Suppressor macrophage (primary cell): ENCODE data around the gene EPSTI1.
"Not testable (repeated sequence)": the region's sequence is repeated elsewhere in the genome, so short reads cannot be mapped to it uniquely, and the experiment has no call there.

Source experiments
- DNase-seq, 4 experiments: peaks; one replicate each; pipeline ENCODE4 v3.0.0-alpha.2; 2020 to 2022
- total RNA-seq, 17 experiments: gene quantifications; one replicate each; lab custom pipeline; 2026; ENCODE audit warnings: mixed read lengths in 6 of 17, inconsistent platforms in 3 of 17; lab: John Stamatoyannopoulos, UW

Gene EPSTI1, protein sequence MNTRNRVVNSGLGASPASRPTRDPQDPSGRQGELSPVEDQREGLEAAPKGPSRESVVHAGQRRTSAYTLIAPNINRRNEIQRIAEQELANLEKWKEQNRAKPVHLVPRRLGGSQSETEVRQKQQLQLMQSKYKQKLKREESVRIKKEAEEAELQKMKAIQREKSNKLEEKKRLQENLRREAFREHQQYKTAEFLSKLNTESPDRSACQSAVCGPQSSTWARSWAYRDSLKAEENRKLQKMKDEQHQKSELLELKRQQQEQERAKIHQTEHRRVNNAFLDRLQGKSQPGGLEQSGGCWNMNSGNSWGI
- 6.9 to 526 (median 23.0) reads per million in 17 experiments for total RNA-seq

DNA sequence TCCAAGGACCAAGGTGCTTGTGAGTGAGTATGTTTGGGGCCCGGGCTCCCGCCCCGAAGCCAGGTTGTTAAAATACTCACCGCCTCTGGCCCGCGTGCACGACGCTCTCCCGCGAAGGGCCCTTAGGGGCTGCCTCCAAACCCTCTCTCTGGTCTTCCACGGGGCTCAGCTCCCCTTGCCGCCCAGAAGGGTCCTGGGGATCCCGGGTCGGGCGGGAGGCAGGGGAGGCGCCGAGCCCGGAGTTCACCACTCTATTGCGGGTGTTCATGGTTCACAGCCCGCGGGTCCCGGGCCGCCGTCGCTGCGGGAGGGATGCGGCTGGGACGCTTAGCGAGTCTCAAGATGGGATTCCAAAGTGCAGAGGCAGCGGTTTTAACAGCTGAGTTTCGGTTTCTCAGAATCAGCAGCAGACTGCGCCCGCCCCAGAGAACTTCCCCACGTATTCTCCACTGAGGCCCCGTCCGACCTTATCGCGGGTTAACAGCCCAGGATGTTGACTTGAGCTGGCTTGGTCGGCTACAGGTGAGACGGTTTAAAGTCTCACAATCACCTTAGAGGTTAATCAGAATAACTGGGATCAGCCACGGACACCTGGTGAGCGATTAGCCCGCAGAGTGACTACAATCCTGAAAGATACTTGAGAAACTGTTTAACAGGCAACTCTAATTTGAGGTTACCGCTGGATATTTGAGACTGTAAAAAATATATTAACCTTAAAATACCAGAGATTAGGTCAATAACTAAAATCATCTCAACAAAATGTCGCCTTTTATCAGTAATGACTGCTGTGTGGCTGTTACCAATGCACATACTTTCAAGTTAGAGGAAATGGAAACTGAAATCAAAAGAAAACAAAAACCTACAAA lies at the start of gene EPSTI1:
EPSTI1 (minus strand) TSS at position 344 of the 866 bp plus-strand sequence; CDS start at position 268, 76 bp downstream.
- peak; percentile 75 to 86 (median 82) for DNase-seq

DNA sequence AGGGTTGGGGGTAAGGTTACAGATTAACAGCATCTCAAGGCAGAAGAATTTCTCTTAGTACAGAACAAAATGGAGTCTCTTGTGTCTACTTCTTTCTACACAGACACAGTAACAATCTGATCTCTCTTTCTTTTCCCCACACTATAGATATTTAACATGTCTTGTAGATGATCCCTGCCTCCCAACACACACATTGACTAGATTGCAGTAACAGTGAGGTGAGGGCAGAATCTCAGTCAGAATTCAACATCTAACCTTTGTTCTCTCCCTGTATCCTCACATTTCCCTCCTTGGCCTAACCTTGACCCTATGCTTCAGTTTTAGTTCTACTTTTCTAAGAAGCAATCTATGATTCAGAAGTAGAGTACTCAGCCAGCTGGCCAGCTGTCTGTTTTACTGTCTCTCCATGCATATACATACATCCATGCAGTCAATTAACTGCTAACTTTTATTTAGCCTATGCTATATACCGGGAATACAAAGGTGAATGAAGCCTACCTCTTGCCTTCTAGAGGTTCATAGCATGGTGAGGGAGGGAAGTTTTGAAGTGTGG lies 49.4 kb upstream of the EPSTI1 start:
- no peak for DNase-seq

DNA sequence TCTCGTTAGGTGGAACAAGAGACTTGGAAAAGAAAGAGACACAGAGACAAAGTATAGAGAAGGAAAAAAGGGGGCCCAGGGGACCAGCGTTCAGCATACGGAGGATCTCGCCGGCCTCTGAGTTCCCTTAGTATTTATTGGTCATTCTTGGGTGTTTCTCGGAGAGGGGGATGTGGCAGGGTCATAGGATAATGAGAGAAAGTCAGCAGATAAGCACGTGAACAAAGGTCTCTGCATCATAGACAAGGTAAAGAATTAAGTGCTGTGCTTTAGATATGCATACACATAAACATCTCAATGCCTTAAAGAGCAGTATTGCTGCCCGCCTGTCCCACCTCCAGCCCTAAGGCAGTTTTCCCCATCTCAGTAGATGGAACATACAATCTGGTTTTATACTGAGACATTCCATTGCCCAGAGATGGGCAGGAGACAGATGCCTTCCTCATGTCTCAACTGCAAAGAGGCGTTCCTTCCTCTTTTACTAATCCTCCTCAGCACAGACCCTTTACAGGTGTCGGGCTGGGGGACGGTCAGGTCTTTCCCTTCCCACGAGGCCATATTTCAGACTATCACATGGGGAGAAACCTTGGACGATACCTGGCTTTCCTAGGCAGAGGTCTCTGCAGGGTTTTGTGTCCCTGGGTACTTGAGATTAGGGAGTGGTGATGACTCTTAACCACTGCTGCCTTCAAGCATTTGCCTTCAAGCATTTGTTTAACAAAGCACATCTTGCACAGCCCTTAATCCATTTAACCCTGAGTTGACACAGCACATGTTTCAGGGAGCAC lies 48.7 kb upstream of the EPSTI1 start:
- DNase-seq, result not testable (repeated sequence)

GRCh38 chr13:43039966-43040365 lies 47.9 kb upstream of the EPSTI1 start:
- no peak for DNase-seq

GRCh38 chr13:43036351-43037250 lies 44.6 kb upstream of the EPSTI1 start:
- DNase-seq, result no peak

DNA sequence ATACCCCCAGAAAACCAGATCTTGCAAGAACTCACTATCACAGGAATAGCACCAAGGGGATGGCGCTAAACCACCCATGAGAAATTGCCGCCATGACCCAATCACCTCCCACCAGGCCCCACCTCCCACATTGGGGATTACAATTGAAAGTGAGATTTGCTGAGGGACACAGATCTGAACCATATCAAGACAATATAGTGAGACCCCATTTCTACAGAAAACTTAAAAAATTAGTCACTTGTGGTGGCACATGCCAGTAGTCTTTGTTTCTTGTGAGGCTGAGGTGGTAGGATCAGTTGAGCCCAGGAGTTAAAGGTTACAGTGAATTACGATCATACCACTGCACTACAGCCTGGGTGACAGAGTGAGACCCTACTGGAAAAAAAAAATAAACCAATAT lies 41.0 kb upstream of the EPSTI1 start:
- no peak for DNase-seq

DNA sequence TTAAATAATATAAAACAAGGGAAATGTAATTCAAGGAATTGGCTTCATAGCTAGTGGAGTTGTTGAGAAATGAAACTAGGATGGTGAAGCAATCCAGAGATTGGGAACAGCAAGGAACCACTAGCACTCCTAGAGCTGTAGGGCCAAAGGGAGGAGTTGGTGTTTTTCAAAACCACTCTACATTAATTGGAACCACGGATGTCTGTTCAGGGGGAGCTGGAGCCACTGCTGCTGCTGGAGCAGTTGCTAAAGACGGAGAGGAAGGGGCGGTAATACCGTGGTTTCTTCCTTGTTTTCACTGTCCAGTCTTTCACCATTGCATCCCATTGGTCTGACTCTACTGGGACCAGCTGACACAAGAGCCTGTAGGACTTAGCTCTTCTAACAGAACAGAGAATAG lies 39.8 kb upstream of the EPSTI1 start:
- peak in 1 of 4 experiments; percentile 12 for DNase-seq

DNA sequence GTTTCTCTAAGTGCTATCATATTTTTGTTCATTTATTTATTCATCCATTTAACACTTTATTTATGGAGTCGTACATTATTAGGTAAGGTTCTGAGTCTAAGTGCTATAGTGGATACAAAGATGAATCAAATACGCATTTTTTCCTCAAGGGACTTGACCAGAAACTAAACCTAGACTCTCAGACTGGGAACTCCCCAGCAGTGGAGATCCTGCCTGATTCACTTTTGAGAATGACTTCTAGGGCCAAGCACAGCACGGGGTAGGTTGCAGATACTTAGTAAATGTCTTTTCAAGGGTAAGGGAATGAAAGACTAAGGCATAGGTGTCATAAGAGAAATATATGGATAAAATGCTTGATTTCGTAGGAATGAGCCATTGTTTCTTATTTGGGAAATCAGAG lies 38.5 kb upstream of the EPSTI1 start:
- no peak for DNase-seq

- peak in 2 of 4 experiments; percentile 2 to 16 for DNase-seq
Measured at GRCh38 chr13:43026262-43026661, 34.2 kb upstream of the EPSTI1 start.

GRCh38 chr13:43023289-43023963 lies 31.4 kb upstream of the EPSTI1 start, which contains the start of gene DNAJC15:
Gene DNAJC15 (plus strand): TSS chr13:43023586. CDS start chr13:43023627, 41 bp downstream.
- DNase-seq, result peak; percentile 86 to 92 (median 88)

GRCh38 chr13:43022934-43023288 lies 30.9 kb upstream of the EPSTI1 start:
- no peak for DNase-seq

DNA sequence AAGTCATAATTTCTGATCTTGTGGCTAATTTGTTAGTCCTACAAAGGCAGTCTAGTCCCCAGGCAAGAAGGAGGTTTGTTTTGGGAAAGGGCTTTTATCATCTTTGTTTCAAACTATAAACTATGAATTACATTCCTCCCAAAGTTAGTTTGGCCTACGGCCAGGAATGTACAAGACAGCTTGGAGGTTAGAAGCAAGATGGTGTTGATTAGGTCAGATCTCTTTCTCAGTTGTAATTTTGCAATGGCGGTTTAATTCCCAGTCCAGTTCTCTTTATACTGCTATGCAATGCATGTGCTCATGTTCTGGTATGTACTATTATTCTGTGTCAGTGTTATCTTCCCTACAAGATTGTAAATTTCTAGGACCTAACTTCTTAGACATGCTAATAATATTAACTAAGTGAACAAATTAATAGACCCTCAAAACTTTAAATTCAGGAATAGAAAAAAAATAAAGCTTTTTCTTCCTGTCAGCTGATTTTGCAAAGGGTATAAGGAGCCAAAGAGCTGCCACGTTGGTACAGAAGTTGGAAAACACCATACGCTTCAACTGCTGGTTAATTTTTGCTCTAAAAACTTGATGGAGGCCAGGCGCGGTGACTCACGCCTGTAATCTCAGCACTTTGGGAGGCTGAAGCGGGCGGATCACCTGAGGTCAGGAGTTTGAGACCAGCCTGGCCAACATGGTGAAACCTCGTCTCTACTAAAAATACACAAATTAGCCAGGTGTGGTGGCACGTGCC lies 30.1 kb upstream of the EPSTI1 start:
- no peak for DNase-seq

- no peak for DNase-seq
Measured at GRCh38 chr13:43020794-43021193, 28.8 kb upstream of the EPSTI1 start.

GRCh38 chr13:43019811-43020210 lies 27.8 kb upstream of the EPSTI1 start:
- no peak for DNase-seq

DNA sequence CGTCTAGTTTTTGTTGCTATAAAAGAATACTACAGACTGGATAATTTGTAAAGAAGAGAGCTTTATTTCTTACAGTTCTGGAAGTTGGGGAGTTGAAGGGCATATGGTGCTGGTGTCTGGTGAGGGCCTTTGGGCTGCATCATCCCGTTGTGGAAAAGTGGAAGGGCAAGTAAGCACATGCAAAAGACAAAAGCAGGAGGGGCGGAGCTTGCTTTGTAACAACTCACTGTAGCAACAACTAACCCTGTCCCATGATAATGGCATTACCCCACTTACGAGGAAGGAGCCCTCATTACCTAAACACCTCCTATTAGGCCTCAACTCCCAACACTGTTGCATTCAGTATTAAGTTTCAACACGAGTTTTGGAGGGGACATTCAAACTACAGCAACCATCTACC lies 24.2 kb upstream of the EPSTI1 start:
- DNase-seq, result no peak

DNA sequence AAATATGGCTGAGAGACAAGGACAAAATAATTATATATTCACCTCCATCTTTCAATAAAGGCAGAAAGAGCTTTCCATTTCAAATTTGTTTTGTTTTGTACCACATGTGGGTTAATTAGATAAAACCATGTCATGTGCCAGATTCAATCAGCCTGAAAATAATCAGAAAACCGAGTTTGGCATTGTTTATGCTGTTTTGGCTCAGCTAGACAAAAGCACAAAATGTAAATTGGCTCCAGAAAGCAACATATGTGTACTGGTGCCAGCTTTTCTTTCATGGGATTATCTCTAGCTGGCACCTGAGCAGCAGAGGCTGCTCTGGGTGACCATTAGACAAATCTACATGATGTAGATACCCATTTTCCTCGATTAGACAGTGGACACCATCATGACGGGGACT lies 22.1 kb upstream of the EPSTI1 start:
- DNase-seq, result no peak

DNA sequence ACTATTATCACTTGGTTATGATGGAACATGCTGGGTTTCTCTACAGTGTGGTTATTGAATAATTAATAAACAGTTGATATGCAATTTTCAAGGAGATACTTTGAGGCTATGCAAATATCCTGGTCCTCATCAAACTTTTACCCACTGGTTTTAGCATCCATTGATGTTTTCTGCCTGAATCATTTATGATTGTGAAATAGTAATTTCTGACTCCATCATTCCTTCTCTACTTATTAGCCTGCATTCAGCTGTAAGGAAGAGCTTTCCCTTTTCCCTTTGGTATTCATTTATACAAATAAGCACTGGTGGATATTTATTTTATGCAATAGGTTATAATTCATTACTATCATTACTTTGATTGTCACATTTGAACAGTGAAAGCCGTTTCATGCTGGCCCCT lies 17.5 kb upstream of the EPSTI1 start:
- DNase-seq, result no peak

DNA sequence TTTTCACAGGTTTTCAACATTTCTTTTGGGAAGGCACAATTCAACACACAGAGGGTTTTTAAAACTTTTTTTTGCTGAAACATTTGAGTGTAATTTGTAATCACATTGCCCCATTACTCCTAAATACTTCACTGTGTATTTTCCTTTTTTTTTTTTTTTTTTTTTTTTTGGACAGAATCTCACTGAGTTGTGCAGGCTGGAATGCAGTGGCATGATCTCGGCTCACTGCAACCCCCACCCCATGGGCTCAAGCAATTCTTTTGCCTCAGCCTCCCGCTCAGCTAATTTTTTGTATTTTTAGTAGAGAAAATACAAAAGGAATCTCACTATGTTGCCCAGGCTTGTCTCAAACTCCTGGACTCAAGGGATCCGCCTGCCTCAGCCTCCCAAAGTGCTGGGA lies 16.6 kb upstream of the EPSTI1 start:
- no peak for DNase-seq

GRCh38 chr13:43006893-43007631 lies 15.0 kb upstream of the EPSTI1 start:
- DNase-seq, result no peak
